ENCODE data around the gene C2CD4A.

The C2CD4A gene

DNA sequence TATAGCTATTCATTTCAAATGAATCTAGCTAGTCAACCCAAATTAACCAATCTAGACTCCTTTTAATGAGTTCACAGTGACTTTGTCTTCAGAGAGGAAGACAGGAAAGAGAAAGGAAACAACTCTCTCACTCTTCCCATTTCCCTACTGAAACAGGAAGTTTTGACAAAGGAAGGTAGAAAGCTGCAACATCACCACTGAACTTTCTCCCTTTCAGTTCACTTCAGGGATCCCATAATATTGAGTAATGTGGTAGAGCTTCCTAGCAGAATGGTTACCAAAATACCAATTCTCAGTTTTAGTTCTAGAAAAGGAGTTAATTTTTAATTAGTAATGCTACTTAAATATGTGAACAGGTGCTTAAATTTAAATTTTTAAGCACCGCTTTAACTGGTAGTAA lies 14.1 kb upstream of the C2CD4A start:
- TF ChIP-seq RARB (CRISPR knock-in tag; IDR thresholded peaks at IDR 0.05) = no peak
- no peak for TF ChIP-seq ZNF70 (CRISPR knock-in tag; IDR thresholded peaks at IDR 0.05)
- no peak for TF ChIP-seq ISL1 (CRISPR knock-in tag; IDR thresholded peaks at IDR 0.05)
- TF ChIP-seq, protein P1, sequence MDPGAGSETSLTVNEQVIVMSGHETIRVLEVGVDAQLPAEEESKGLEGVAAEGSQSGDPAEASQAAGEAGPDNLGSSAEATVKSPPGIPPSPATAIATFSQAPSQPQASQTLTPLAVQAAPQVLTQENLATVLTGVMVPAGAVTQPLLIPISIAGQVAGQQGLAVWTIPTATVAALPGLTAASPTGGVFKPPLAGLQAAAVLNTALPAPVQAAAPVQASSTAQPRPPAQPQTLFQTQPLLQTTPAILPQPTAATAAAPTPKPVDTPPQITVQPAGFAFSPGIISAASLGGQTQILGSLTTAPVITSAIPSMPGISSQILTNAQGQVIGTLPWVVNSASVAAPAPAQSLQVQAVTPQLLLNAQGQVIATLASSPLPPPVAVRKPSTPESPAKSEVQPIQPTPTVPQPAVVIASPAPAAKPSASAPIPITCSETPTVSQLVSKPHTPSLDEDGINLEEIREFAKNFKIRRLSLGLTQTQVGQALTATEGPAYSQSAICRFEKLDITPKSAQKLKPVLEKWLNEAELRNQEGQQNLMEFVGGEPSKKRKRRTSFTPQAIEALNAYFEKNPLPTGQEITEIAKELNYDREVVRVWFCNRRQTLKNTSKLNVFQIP (CRISPR knock-in tag; IDR thresholded peaks at IDR 0.05; ENCODE audit: borderline replicate concordance, low read depth) = no peak
- TF ChIP-seq TCF4 (CRISPR knock-in tag; IDR thresholded peaks at IDR 0.05; ENCODE audit: borderline replicate concordance) = no peak
- no peak for TF ChIP-seq ZNF565 (CRISPR knock-in tag; conservative IDR thresholded peaks at IDR 0.05; ENCODE audit: low read depth)
- TF ChIP-seq TOX (CRISPR knock-in tag; IDR thresholded peaks at IDR 0.05; ENCODE audit: borderline replicate concordance) = no peak
- no peak for TF ChIP-seq ZNF8 (CRISPR knock-in tag; IDR thresholded peaks at IDR 0.05)
- no peak for TF ChIP-seq GLIS3 (CRISPR knock-in tag; IDR thresholded peaks at IDR 0.05)
- no peak for TF ChIP-seq BACH2 (CRISPR knock-in tag; IDR thresholded peaks at IDR 0.05; ENCODE audit: borderline replicate concordance)
- no peak for TF ChIP-seq ARNTL (CRISPR knock-in tag; IDR thresholded peaks at IDR 0.05; ENCODE audit: borderline replicate concordance, low read depth)
- TF ChIP-seq SNAI2 (CRISPR knock-in tag; IDR thresholded peaks at IDR 0.05) = no peak
- TF ChIP-seq ZFP3 (CRISPR knock-in tag; IDR thresholded peaks at IDR 0.05) = no peak
- TF ChIP-seq ZC3H10 (CRISPR knock-in tag; IDR thresholded peaks at IDR 0.05) = no peak
- ATAC-seq = no peak

DNA sequence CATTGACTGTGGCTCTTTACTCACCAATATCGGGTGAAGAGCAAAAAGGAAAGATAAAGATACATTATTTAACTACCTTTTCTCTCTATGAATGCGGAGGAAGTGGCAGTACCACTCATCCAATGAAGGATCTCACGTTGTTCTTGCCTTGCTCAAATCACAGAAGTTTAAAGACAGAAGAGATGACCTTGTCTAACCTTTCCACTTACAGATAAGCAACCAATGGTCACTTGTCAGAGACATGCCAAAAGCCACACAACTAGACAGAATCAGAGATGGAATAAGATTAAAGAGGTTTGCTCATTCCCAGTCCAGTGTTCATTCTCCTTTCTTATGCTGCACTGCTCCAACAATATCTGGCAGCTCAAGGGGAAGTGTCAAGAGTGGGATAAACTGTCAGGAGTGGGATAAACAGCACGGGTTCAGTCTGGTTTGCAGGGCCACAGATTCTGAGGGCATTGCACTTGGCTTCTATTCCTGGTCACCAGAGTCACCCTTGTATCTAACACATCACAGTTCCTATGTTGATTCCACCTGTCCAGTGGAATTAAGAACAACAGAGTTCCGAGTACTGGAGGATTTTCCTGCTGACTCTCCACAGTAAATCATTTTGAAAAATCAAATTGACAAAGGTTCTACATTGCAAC lies 13.2 kb upstream of the C2CD4A start:
- TF ChIP-seq OSR1 (CRISPR knock-in tag; IDR thresholded peaks at IDR 0.05) (no peak), ISL1 (CRISPR knock-in tag; IDR thresholded peaks at IDR 0.05) (no peak)
- ATAC-seq = no peak

DNA sequence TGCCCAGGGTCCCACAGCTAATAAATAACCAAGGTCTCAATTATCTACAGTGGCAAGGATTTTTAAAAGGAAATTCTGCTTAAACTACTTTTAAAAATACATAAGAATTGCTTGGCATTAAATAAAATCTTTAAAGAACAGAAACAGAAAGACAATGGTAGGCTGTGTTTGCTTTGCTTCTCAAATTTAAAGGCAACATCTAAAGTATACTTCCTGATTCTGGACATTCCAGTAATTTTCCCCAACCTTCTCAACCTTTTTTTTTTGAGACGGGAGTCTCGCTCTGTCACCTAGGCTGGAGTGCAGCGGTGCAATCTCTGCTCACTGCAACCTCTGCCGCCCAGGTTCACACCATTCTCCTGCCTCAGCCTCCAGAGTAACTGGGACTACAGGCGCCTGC lies 11.8 kb upstream of the C2CD4A start:
- no peak for TF ChIP-seq ZNF565 (CRISPR knock-in tag; conservative IDR thresholded peaks at IDR 0.05; ENCODE audit: low read depth)
- no peak for TF ChIP-seq PPARA (CRISPR knock-in tag; IDR thresholded peaks at IDR 0.05; ENCODE audit: borderline replicate concordance)
- no peak for TF ChIP-seq SNAI2 (CRISPR knock-in tag; IDR thresholded peaks at IDR 0.05)
- TF ChIP-seq ZFP30 (CRISPR knock-in tag; IDR thresholded peaks at IDR 0.05) = no peak
- TF ChIP-seq OSR1 (CRISPR knock-in tag; IDR thresholded peaks at IDR 0.05) = no peak
- no peak for TF ChIP-seq ISL1 (CRISPR knock-in tag; IDR thresholded peaks at IDR 0.05)
- no peak for TF ChIP-seq BACH2 (CRISPR knock-in tag; IDR thresholded peaks at IDR 0.05; ENCODE audit: borderline replicate concordance)
- TF ChIP-seq, protein P2, sequence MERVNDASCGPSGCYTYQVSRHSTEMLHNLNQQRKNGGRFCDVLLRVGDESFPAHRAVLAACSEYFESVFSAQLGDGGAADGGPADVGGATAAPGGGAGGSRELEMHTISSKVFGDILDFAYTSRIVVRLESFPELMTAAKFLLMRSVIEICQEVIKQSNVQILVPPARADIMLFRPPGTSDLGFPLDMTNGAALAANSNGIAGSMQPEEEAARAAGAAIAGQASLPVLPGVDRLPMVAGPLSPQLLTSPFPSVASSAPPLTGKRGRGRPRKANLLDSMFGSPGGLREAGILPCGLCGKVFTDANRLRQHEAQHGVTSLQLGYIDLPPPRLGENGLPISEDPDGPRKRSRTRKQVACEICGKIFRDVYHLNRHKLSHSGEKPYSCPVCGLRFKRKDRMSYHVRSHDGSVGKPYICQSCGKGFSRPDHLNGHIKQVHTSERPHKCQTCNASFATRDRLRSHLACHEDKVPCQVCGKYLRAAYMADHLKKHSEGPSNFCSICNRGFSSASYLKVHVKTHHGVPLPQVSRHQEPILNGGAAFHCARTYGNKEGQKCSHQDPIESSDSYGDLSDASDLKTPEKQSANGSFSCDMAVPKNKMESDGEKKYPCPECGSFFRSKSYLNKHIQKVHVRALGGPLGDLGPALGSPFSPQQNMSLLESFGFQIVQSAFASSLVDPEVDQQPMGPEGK (CRISPR knock-in tag; IDR thresholded peaks at IDR 0.05; ENCODE audit: borderline replicate concordance) = no peak
- TF ChIP-seq ZNF70 (CRISPR knock-in tag; IDR thresholded peaks at IDR 0.05) = no peak
- TF ChIP-seq CSDC2 (CRISPR knock-in tag; IDR thresholded peaks at IDR 0.05) = no peak
- no peak for TF ChIP-seq ZC3H10 (CRISPR knock-in tag; IDR thresholded peaks at IDR 0.05)
- TF ChIP-seq TOX (CRISPR knock-in tag; IDR thresholded peaks at IDR 0.05; ENCODE audit: borderline replicate concordance) = no peak
- TF ChIP-seq ZNF8 (CRISPR knock-in tag; IDR thresholded peaks at IDR 0.05) = no peak
- ATAC-seq = no peak

DNA sequence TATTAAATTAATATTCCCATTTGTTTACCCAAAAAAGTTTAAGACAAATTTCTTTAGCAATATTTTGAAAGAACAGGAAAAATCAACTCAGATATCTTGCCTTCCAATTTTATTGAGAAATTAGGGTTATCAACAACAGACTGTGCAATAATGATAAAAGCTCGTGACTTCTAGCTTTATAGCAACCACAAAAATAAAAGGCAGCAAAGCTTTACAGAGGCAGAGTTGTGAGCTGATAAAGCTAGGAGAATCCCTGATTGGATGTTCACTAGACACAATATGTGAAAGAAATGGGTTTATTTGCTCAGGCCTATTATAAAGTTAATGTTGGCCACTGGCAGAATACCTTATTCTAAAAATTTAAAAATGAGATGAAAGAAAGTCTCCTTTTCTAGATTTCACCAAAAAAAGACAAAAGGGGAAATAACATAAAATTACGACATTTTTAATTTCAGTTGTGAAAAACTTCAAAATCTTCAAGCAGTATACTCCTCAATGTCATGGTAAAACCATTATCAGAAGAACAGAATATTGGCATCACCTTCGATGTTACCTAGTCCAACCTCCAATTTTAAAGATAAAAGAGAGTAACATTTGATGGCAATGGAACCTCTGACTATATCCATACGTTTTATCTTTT lies 9.3 kb upstream of the C2CD4A start:
- TF ChIP-seq BACH2 (CRISPR knock-in tag; IDR thresholded peaks at IDR 0.05; ENCODE audit: borderline replicate concordance) (no peak), OSR1 (CRISPR knock-in tag; IDR thresholded peaks at IDR 0.05) (no peak), ZNF70 (CRISPR knock-in tag; IDR thresholded peaks at IDR 0.05) (no peak)
- ATAC-seq = no peak

DNA sequence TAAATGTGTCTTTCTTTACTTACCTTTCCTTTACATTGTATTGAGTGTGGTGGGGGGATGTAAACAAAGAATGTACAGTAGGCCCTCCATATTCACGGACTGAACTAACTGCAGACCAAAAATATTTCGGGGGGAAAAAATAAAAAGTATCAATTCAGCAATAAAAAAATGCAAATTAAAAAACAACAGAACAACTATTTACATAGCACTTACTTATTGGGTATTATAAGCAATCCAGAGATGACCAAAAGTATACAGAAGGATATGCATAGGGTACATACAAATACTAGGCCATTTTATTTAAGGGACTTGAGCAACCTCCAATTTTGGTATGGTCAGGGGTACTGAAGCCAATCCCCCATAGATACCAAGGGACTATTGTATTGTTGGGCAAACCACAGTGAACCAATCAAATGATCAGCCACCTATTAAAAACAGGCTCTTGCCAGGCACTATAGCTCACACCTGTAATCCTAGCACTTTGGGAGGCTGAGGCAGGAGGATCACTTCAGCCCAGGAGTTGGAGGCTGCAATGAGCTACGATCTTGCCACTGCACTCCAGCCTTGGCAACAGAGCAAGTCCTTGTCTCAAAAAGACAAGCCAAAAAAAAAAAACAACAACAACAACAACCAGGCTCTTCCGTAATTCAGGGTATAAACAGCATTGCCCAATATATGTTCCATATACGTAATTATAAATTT lies 8.3 kb upstream of the C2CD4A start:
- ATAC-seq = no peak
- no peak for TF ChIP-seq ZFP30 (CRISPR knock-in tag; IDR thresholded peaks at IDR 0.05)
- no peak for TF ChIP-seq ZFP3 (CRISPR knock-in tag; IDR thresholded peaks at IDR 0.05)
- no peak for TF ChIP-seq PPARA (CRISPR knock-in tag; IDR thresholded peaks at IDR 0.05; ENCODE audit: borderline replicate concordance)
- TF ChIP-seq BACH2 (CRISPR knock-in tag; IDR thresholded peaks at IDR 0.05; ENCODE audit: borderline replicate concordance) = no peak
- TF ChIP-seq ARNTL (CRISPR knock-in tag; IDR thresholded peaks at IDR 0.05; ENCODE audit: borderline replicate concordance, low read depth) = no peak
- TF ChIP-seq SNAI2 (CRISPR knock-in tag; IDR thresholded peaks at IDR 0.05) = no peak
- TF ChIP-seq, protein P1 (CRISPR knock-in tag; IDR thresholded peaks at IDR 0.05; ENCODE audit: borderline replicate concordance, low read depth) = no peak
- no peak for TF ChIP-seq TOX (CRISPR knock-in tag; IDR thresholded peaks at IDR 0.05; ENCODE audit: borderline replicate concordance)
- TF ChIP-seq GLIS3 (CRISPR knock-in tag; IDR thresholded peaks at IDR 0.05) = no peak
- no peak for TF ChIP-seq TCF4 (CRISPR knock-in tag; IDR thresholded peaks at IDR 0.05; ENCODE audit: borderline replicate concordance)
- TF ChIP-seq ESRRG (CRISPR knock-in tag; IDR thresholded peaks at IDR 0.05) = no peak
- TF ChIP-seq ZNF565 (CRISPR knock-in tag; conservative IDR thresholded peaks at IDR 0.05; ENCODE audit: low read depth) = no peak
- no peak for TF ChIP-seq RARB (CRISPR knock-in tag; IDR thresholded peaks at IDR 0.05)
- TF ChIP-seq, protein P3, sequence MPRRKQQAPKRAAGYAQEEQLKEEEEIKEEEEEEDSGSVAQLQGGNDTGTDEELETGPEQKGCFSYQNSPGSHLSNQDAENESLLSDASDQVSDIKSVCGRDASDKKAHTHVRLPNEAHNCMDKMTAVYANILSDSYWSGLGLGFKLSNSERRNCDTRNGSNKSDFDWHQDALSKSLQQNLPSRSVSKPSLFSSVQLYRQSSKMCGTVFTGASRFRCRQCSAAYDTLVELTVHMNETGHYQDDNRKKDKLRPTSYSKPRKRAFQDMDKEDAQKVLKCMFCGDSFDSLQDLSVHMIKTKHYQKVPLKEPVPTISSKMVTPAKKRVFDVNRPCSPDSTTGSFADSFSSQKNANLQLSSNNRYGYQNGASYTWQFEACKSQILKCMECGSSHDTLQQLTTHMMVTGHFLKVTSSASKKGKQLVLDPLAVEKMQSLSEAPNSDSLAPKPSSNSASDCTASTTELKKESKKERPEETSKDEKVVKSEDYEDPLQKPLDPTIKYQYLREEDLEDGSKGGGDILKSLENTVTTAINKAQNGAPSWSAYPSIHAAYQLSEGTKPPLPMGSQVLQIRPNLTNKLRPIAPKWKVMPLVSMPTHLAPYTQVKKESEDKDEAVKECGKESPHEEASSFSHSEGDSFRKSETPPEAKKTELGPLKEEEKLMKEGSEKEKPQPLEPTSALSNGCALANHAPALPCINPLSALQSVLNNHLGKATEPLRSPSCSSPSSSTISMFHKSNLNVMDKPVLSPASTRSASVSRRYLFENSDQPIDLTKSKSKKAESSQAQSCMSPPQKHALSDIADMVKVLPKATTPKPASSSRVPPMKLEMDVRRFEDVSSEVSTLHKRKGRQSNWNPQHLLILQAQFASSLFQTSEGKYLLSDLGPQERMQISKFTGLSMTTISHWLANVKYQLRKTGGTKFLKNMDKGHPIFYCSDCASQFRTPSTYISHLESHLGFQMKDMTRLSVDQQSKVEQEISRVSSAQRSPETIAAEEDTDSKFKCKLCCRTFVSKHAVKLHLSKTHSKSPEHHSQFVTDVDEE (CRISPR knock-in tag; IDR thresholded peaks at IDR 0.05) = no peak
